HG03097 (cell line): ENCODE measurements around the gene DGKE.

Experiments
- ATAC-seq: cut with Tn5 transposase; IDR thresholded peaks from one replicate; pipeline ENCODE4 v1.9.1; 2021; ENCODE audit not compliant: unreplicated experiment, low FRiP score

DGKE gene

GRCh38 chr17:56838687-56839086 lies 4.7 kb downstream of the DGKE start:
- ATAC-seq: no peak

- no peak for ATAC-seq
Observed at GRCh38 chr17:56842577-56842976, 8.6 kb downstream of the DGKE start.

- ATAC-seq: no peak
Observed at GRCh38 chr17:56845934-56846333, 12.0 kb downstream of the DGKE start.

GRCh38 chr17:56847106-56847505 lies 13.2 kb downstream of the DGKE start:
- ATAC-seq: no peak

- ATAC-seq: no peak
Observed at GRCh38 chr17:56849131-56849530, 15.2 kb downstream of the DGKE start.

- no peak for ATAC-seq
Observed at GRCh38 chr17:56850591-56850990, 16.6 kb downstream of the DGKE start.

GRCh38 chr17:56851008-56851407 lies 17.1 kb downstream of the DGKE start:
- no peak for ATAC-seq

- no peak for ATAC-seq
Observed at GRCh38 chr17:56861899-56862298, 27.9 kb downstream of the DGKE start.

- no peak for ATAC-seq
Observed at GRCh38 chr17:56863974-56864373, 30.0 kb downstream of the DGKE start.

GRCh38 chr17:56866076-56866475 lies 32.1 kb downstream of the DGKE start:
- no peak for ATAC-seq

GRCh38 chr17:56866496-56866895 lies 32.5 kb downstream of the DGKE start:
- ATAC-seq: no peak

GRCh38 chr17:56867948-56868376 lies 34.0 kb downstream of the DGKE start:
- no peak for ATAC-seq

GRCh38 chr17:56868716-56869115 lies 34.8 kb downstream of the DGKE start:
- ATAC-seq: no peak

GRCh38 chr17:56870081-56870651 lies 36.2 kb downstream of the DGKE start:
- no peak for ATAC-seq

GRCh38 chr17:56876766-56877179 lies 42.8 kb downstream of the DGKE start:
- ATAC-seq: no peak

- ATAC-seq: no peak
Observed at GRCh38 chr17:56879280-56879679, 45.3 kb downstream of the DGKE start.

GRCh38 chr17:56880133-56880532 lies 46.2 kb downstream of the DGKE start:
- no peak for ATAC-seq

- ATAC-seq: no peak
Observed at GRCh38 chr17:56880571-56880970, 46.6 kb downstream of the DGKE start.

- no peak for ATAC-seq
Observed at GRCh38 chr17:56881685-56882295, 47.8 kb downstream of the DGKE start.

- ATAC-seq: no peak
Observed at GRCh38 chr17:56883616-56884015, 49.7 kb downstream of the DGKE start.

GRCh38 chr17:56884483-56885311 lies 50.7 kb downstream of the DGKE start:
- no peak for ATAC-seq

- no peak for ATAC-seq
Observed at GRCh38 chr17:56885312-56885657, 51.3 kb downstream of the DGKE start.
